AG09309 (cell line): Measurements from ENCODE around the gene LAMP2.
"Not testable (repeated sequence)": the region's sequence is repeated elsewhere in the genome, so short reads cannot be mapped to it uniquely, and the experiment has no call there.

Experiments used
- DNase-seq: peaks from one replicate; pipeline ENCODE4 v3.0.0-alpha.2; 2010; ENCODE audit warnings: low read depth
- H3K4me3 ChIP-seq: 2 replicates; pipeline ENCODE4 v1.5.1; 2011; ENCODE audit warnings: mild to moderate bottlenecking, low read depth, low read length, moderate library complexity; ENCODE audit not compliant: control insufficient read depth
- CTCF ChIP-seq: IDR thresholded peaks from 2 replicates; pipeline ENCODE4 v1.5.1; 2011; ENCODE audit warnings: mild to moderate bottlenecking, low read depth, low read length, inconsistent platforms; ENCODE audit not compliant: insufficient read depth, control insufficient read depth; ENCODE audit errors: missing control alignments

LAMP2 gene

GRCh38 chrX:120475447-120475846, 6.4 kb upstream of the LAMP2 start:
- not testable (repeated sequence) for H3K4me3 ChIP-seq, DNase-seq
- TF ChIP-seq CTCF = peak; percentile 52

- no peak for DNase-seq
- no peak for TF ChIP-seq CTCF
- no peak overlapping the region for H3K4me3 ChIP-seq
Observed at GRCh38 chrX:120474085-120474484, 5.0 kb upstream of the LAMP2 start.

GRCh38 chrX:120469657-120470056, 561 bp upstream of the LAMP2 start:
- DNase-seq, H3K4me3 ChIP-seq: not testable (repeated sequence)

GRCh38 chrX:120468479-120468824, 644 bp downstream of the LAMP2 start:
- no peak for TF ChIP-seq CTCF
- H3K4me3 ChIP-seq = peak overlapping the region; percentile 62
- DNase-seq = no peak

- no peak for DNase-seq
- TF ChIP-seq CTCF = no peak
- H3K4me3 ChIP-seq = peak overlapping the region; percentile 62
Observed at GRCh38 chrX:120468071-120468470, 1.0 kb downstream of the LAMP2 start.

- no peak for DNase-seq
- H3K4me3 ChIP-seq = no peak overlapping the region
- no peak for TF ChIP-seq CTCF
Observed at GRCh38 chrX:120464411-120464810, 4.7 kb downstream of the LAMP2 start.

GRCh38 chrX:120463241-120463640, 5.9 kb downstream of the LAMP2 start:
- H3K4me3 ChIP-seq = no peak overlapping the region
- DNase-seq = no peak
- no peak for TF ChIP-seq CTCF

GRCh38 chrX:120462370-120462769, 6.7 kb downstream of the LAMP2 start:
- no peak for DNase-seq
- no peak overlapping the region for H3K4me3 ChIP-seq
- TF ChIP-seq CTCF = no peak
